HL-60/S4 treated with retinoic acid at 250 ng/mL for 4 days and 3 days (cell line): Measurements from ENCODE around the gene SPP1.

Source experiments
- in situ Hi-C: fragments of 300-500 bp; cut with MboI; formaldehyde crosslinking; loops from 2 replicates; pipeline ENCODE4 v1.7.0; 2022; ENCODE audit warnings: low sequenced_read_pairs

The SPP1 gene

GRCh38 chr4:88017516-88018297 is 42.2 kb downstream of the SPP1 start:
- in situ Hi-C loops = no loop called here

GRCh38 chr4:88018466-88018865 is 43.0 kb downstream of the SPP1 start:
- in situ Hi-C loops = no loop called here

DNA sequence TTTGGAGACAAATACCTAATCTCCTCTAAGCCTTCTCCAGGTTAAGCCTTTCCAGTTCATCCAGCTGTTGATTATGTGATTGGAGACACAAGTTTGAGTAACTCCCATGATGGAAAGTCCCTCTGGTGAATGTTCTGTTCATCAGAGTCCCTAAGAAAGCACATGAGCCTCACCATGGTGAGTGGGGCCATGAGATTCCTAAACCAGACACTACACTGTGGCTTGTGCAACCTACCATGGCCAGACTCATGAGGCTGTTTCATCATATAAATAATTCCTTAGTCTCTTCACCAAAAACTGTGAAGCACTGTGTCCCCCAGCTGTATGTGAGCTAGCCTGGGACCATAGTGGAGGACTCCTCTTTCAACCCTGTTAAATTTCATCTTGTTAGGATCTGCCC is 46.3 kb downstream of the SPP1 start:
- in situ Hi-C loops = no loop called here

DNA sequence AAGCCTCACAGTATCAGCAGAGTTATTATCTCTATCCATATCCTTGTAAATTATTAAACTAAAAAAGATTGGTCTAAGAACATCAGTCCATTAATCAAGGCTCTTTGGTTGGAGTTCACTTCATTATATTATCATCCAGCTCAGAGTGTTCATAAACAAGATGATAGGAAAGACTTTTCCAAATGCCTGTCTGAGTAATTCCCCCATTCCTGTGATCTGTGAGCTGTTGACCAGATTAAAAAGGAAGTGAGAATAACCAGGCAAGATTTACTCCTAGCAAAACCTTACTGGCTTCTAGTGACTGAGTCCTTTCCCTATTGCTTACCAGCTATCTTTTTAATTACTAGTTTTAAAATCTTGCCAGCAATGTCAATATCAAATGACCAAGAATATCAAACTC is 46.8 kb downstream of the SPP1 start:
- in situ Hi-C loops = no loop called here

DNA sequence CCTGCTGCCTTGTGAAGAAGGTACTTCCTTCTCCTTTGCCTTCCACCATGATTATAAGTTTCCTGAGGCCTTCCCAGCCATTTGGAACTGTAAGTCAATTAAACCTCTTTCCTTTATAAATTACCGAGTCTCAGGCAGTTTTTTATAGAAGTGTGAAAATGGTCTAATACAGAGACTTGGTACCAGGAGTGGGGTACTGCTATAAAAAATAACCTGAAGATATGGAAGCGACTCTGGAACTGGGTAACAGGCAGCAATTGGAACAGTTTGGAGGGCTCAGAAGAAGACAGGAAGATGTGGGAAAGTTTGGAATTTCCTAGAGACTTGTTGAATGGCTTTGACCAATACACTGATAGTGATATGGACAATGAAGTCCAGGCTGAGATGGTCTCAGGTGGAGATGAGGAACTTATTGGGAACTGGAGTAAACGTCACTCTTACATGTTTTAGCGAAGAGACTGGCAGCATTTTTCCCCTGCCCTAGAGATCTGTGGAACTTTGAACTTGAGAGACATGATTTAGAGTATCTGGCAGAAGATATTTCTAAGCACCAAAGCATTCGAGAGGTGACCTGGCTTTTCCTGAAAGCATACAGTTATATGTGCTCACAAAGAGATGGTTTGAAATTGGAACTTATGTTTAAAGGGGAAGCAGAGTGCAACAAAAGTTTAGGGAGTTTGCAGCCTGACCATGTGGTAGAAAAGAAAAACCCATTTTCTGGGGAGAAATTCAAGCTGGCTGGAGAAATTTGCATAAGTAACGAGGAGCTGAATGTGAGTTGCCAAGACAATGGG is 50.6 kb downstream of the SPP1 start:
- in situ Hi-C loops = loop anchor here (25.0 kb wide), 1 partner anchor 486 kb away; the partner anchor contains the start of gene PYURF

- in situ Hi-C loops = loop anchor here (25.0 kb wide), 1 partner anchor 484 kb away; the partner anchor contains the start of gene PYURF
Measured at GRCh38 chr4:88027611-88028608, 52.4 kb downstream of the SPP1 start.

DNA sequence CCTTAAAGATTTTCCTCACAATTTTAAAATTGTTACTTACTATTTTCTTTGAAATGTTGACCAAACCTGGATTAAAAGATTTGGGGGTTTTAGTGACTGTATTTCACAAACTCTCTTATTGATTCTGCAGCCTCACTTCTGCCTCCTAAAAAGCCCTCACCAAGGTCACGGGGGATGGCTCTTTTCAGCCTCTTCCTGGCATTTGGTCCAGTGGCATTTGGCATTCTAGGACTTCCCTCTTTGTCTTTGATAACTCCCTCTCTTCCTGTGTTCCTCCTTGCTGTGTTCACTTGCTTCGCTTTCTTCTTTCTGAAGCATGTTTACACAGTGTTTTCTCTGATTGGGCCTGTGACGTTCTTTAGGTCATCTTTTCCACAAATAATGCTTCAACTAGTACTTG is 53.4 kb downstream of the SPP1 start:
- in situ Hi-C loops = loop anchor here (25.0 kb wide), 1 partner anchor 483 kb away; the partner anchor contains the start of gene PYURF

- in situ Hi-C loops = loop anchor here (25.0 kb wide), 1 partner anchor 483 kb away; the partner anchor contains the start of gene PYURF
Measured at GRCh38 chr4:88029556-88029955, 54.0 kb downstream of the SPP1 start.

DNA sequence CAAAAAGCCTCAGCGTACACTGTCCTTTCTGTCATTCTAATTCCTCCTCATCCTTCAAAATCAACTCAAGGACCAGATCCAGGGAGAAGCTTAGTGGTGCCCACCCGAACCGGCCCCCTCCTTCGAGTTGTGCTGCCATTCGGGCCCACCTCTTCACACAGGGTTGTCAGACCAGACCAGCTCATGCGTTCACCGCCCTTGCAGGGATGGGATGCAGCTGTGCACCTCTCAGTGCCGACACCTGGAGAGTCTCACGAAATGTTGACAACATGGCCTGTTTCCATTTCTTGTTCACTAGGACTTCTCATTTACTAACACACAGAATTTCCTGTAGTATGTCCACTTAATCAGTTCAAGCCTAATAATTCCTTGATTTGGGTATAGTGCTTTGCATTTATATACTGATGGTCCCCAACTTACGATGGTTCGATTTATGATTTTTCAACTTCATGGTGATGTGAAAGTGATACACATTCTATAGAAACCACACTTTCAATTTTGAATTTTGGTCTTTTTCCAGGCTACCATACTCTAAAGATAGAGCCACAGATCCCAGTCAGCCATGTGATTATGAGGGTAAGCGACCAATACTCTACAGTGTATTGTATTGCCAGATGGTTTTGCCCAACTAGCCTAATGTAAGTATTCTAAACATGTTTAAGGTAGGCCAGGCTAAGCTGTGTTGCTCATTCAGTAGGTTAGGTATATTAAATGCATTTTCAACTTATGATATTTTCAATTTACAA is 55.2 kb downstream of the SPP1 start:
- in situ Hi-C loops = loop anchor here (10.0 to 25.0 kb wide), 2 partner anchors 184 to 482 kb away; partner anchors contain the start of gene PYURF
